GM23338 (cell line): ENCODE measurements around the gene KBTBD12.

Source experiments
- CREB1 ChIP-seq: fragments of 250-450 bp; sonication (Bioruptor Pico); IDR thresholded peaks from 2 replicates; pipeline ENCODE4 v1.5.0; 2020; ENCODE audit warnings: low read depth, mild to moderate bottlenecking, moderate library complexity
- CTCF ChIP-seq, 2 experiments: fragments of 200-600 bp in 1 of 2; sonication (generic) in 1 of 2; conservative IDR thresholded peaks; 2 replicates each; pipeline versions ENCODE4 v1.5.1 to v1.6.1; 2016 to 2017; ENCODE audit warnings: antibody characterized with exemption in 2 of 2, low read depth in 2 of 2, mild to moderate bottlenecking in 2 of 2, moderate library complexity in 1 of 2
- EZH2 ChIP-seq: fragments of 200-600 bp; sonication (generic); IDR thresholded peaks from one replicate; pipeline ENCODE4 v1.8.0; 2017; ENCODE audit warnings: antibody characterized with exemption, mild to moderate bottlenecking, low read depth; ENCODE audit not compliant: unreplicated experiment
- EZH2phosphoT487 ChIP-seq: fragments of 200-600 bp; sonication (generic); IDR thresholded peaks from one replicate; pipeline ENCODE4 v1.8.1; 2018; ENCODE audit warnings: antibody characterized with exemption; ENCODE audit not compliant: unreplicated experiment
- JUNB ChIP-seq: IDR thresholded peaks from one replicate; pipeline ENCODE4 v1.6.1; 2016; ENCODE audit warnings: antibody characterized with exemption; ENCODE audit not compliant: unreplicated experiment
- NANOG ChIP-seq: IDR thresholded peaks from 2 replicates; pipeline ENCODE4 v1.6.1; 2016; ENCODE audit warnings: antibody characterized with exemption, borderline replicate concordance
- POLR2AphosphoS5 ChIP-seq: IDR thresholded peaks from 2 replicates; pipeline ENCODE4 v1.6.1; 2016; ENCODE audit warnings: antibody characterized with exemption, low read depth
- REST ChIP-seq: IDR thresholded peaks from one replicate; pipeline ENCODE4 v1.6.1; 2018; ENCODE audit warnings: antibody characterized with exemption; ENCODE audit not compliant: unreplicated experiment

- no peak for TF ChIP-seq CTCF (conservative IDR thresholded peaks at IDR 0.05; ENCODE audit: low read depth in 2 of 2)
- no peak for TF ChIP-seq EZH2phosphoT487
- TF ChIP-seq POLR2AphosphoS5, result no peak
- no peak for TF ChIP-seq REST
- no peak for TF ChIP-seq EZH2
- TF ChIP-seq NANOG, result no peak
- no peak for TF ChIP-seq CREB1
- no peak for TF ChIP-seq JUNB
Observed at GRCh38 chr3:127961963-127962362, 46.9 kb downstream of the KBTBD12 start.
